Fibroblast of skin of back (primary cell): ENCODE results near the gene SLC7A10.
"Not testable (repeated sequence)": the region's sequence is repeated elsewhere in the genome, so short reads cannot be mapped to it uniquely, and the experiment has no call there.

Experiments used
- DNase-seq: peaks from one replicate; pipeline ENCODE4 v3.0.0-alpha.2; 2013

The SLC7A10 gene

GRCh38 chr19:33201473-33201872, 24.2 kb downstream of the SLC7A10 start:
- no peak for DNase-seq

GRCh38 chr19:33199441-33200265, 26.0 kb downstream of the SLC7A10 start:
- no peak for DNase-seq

GRCh38 chr19:33198169-33198568, 27.5 kb downstream of the SLC7A10 start:
- no peak for DNase-seq

DNA sequence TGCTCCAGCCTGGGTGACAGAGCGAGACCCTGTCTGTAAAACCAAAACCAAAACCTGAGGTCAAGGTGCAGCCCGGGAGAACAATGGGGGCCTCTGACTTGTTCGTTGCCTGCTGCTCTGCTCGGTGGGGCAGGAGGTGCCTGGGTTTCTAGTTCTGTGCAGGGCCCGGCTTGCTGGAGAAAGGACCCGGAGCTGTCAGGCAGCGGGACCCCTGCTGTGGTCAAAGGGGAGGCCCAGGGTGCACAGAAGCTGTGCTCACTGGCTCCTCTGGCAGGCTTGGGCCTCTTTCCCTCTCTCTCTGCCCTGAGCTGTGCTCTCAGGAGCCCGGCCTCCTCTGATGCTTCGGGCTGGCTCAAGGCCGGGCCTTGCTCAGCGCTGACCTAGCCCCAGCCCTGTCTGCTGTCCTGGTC, 28.1 kb downstream of the SLC7A10 start:
- DNase-seq = no peak

DNA sequence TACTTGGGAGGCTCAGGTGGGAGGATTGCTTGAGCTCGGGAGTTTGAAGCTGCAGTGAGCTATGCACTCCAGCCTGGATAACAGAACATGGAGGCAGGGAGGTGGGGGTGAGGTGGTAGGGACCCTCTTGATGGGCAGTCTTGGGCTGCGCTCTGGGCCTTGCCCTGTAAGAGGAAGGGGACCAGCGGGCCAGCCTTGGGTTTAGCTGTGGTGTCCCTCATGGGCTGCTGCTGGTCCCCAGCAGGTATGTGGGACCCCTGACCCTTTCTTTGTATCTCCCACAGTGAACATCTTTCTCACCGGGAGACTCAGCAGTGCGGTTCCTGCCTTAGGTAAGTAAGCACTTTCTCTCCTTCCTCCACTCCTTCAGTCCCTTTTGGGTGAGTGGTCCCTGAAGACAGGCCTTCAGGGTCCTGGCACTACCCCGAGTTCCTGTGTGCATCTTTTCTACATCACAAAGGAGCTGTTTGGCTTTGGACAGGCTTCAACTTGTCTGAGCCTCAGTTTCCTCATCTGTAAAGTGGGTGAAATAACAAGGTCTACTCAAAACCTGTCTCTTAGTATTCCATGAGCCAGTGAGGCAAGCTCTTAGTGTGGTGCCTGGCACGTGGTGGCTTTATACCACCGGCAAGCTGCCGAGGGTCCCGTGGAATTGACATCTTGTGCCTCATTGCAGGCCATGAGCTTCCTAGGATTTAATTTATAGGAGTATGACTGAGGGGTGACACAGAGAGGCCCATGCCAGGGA, 29.0 kb downstream of the SLC7A10 start:
- DNase-seq = no peak

- DNase-seq = no peak
These were observed 29.9 kb downstream of the SLC7A10 start for GRCh38 chr19:33195645-33196347.

DNA sequence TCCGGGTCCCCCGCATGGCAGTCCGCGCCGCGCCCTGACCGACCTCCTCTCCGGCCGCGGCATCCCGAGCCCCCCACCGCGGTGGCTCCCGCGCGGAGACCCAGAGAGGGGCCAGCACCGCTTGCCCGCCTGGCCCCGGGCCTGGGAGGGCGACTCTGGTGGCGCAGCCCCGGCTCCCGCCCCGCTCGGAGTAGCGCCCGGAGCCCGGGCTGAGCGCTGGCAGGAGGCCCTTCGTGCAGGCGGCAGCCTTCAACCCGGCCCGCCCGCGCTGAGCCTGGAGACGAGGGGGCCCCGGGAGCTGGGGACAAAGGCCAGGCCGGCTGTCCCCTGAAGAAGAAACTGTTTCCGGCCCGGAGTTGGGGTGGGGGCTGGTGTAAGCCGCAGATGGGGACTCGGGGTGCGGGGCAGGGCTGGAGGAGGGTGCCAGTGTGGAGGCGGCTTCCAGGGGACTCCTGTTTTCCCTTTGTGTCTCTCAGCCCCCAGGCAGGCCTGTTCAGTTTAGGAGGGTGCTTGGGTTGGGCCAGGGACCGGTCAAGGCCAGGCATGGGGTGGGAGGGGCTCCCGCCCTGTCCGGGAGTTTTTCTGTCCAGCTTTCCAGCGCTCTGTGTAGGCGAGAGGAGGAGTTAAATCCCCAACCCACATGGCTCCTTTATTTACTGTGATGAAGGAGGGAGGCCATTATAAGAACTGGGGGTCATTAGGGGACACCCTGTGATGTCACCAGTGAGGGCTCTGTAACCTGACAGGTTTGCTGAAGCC, 30.6 kb downstream of the SLC7A10 start:
- DNase-seq = peak; percentile 22

GRCh38 chr19:33194532-33194885, 31.1 kb downstream of the SLC7A10 start:
- DNase-seq = peak; percentile 11

DNA sequence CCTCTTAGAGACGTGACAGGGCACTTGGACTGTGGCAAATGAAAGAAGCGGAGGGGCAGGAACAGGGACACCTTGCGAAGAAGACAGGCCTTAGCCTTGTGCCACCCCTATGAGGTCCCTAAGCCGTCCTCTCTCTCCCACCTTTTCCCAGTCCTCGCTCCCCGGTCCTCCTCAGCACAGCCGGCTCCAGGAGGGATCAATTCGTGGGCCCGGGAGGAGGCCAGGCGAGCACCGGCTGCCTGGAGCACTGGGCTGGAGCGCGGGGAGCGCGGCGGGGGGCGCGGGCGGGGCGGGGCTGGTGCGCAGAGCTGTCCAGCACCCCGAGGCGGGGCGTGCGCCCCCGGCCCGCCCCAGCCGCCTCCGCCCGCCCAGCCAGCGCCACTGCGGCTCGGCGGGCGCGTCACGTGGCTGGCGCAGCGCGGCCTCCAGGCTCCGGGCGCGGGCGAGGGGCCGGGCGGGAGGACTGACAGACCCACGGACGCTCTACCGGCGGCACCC, 31.7 kb downstream of the SLC7A10 start, which contains the start of gene LRP3:
TSS of gene LRP3 (plus strand) at position 466 of the 498 bp plus-strand sequence. CDS start 456 bp downstream, outside the sequence.
- peak; percentile 49 for DNase-seq

GRCh38 chr19:33193269-33193864, 32.3 kb downstream of the SLC7A10 start:
- DNase-seq = no peak

DNA sequence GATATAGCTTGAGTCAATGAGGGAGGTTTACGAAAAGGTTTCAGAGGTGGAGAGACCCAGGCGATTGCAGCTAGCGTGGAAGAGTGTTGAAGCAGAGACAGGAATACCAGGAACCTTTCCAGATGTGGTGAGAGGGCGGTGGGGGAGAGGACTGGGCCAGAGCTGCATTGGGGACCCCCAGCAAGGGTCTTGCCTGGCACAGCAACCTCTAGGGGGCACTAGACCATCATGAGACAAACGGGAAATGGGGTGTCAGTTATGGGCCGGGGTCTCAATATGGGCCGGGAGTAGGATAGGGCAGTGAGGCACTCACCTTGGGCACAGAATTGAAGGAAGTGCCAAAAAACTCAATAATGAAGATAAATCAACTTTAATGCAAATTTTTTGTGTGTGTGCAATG, 33.6 kb downstream of the SLC7A10 start:
- no peak for DNase-seq

- no peak for DNase-seq
These were observed 34.1 kb downstream of the SLC7A10 start for GRCh38 chr19:33191501-33191900.

DNA sequence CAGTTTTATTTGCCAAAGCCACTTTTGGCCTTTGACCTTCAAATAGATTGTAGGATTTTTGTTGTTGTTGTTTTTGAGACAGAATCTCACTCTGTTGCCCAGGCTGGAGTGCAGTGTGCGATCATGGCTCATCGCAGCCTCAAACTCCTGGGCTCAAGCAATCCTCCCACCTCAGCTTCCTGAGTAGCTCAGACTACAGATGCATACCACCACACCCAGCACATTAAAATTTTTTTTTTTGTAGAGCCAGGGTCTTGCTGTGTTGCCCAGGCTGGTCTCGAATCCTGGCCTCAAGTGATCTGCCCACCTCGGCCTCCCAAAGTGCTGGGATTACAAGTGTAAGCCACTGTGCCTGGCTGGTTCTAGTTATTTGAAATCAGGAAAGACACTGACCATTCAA, 34.6 kb downstream of the SLC7A10 start:
- DNase-seq = not testable (repeated sequence)

GRCh38 chr19:33189453-33189852, 36.2 kb downstream of the SLC7A10 start:
- DNase-seq = no peak

GRCh38 chr19:33187183-33187540, 38.5 kb downstream of the SLC7A10 start:
- DNase-seq = no peak

DNA sequence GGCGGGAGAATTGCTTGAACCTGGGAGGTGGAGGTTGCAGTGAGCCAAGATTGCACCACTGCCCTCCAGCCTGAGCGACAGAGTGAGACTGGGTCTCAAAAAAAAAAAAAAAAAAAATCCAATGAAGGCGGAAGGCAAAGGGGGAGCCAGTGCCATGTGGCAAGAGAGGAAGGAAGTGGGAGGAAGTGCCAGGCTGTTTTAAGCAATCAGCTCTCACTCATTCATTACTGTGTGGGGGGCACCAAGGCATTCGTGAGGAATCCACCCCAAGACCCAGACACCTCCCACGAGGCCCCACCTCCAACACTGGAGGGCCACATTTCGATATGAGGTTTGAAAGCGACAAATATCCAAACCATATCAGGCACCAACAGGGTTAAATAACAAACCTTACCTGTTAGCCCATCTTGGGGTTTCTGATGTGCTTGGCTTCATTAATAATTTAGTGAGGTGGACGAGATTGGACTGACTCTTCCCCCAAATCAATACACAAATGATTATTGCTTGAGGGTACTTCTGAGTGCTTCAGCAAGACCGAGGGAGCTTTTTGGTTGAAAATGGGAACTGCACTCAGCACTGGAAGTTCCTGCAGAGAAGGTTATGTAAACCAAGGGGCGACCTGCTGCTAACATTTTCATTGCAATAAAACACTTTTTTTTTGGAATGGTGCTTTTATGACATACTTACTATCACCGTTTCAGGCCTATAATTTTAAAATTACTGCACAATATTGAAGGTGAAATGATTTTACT, 39.0 kb downstream of the SLC7A10 start:
- no peak for DNase-seq

DNA sequence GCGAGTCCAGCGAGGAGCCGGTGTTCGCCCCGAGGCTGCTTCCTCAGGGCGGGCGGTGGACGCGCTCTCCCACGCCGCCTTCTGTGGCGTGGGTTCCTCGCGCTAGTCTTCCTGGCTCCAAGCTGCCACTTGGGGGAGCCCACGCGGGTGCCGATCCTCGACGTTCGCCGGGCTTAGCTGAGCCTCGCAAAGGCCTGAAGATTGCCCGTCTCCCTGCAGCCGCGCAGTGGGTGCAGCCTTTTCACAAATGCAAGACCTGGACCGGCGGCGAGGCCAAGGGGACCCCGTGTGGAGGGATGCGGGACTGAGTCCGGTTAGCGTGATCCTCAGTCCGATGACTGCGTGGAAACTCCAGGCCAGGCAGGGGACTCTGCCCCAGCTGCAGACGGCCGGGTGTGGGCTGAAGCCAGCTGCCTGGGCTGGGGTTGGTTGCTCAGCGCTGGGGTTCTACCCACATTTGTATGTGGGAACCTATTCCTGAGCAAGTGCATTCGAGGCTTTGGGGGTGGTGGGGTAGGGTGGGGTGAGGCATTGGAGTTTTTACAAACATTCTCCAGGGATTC, 48.2 kb downstream of the SLC7A10 start:
- no peak for DNase-seq

DNA sequence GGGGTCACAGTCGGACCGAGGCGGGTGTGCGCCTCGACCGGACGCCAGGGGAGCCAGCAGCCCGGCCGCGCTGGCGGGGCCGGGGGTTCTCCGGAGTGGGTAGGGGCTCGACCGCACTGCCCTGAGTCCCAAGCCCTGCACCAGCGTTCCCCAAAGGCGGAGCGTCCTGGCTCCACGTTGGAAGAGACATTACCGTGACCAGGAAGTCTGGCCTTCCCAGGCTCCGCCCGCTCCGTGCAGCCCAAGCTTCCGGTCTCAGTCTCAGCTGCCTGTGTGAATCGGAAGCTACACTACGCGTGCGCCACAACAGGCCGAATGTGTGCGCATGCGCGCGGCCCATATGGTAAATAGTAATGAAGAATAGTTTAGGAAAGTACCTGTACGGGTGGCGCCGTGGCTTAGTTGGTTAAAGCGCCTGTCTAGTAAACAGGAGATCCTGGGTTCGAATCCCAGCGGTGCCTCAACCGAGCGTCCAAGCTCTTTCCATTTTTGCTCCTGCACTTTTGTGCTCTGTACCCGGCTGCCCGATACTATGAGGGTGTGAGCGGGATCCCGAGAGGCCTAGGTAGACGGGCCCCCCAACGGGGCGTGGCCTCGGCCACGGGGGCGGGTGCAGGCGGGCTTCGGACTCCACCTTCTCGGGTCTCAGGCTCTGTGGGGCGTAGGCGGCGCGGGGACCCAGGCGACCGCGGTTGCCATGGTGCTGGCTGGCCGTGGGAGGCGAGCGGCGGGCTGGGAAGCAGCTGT, 48.8 kb downstream of the SLC7A10 start:
- peak; percentile 99 for DNase-seq

- peak; percentile 41 for DNase-seq
These were observed 49.6 kb downstream of the SLC7A10 start for GRCh38 chr19:33175886-33176669.
